Smooth muscle cell (in vitro differentiated cells): ENCODE data around the gene TMEM132C. TPM values are rescaled to one million over a fixed set of nuclear protein-coding genes. Genes with fewer than 3 reads are reported as not detected.

ENCODE experiments used
- DNase-seq: peaks from one replicate; lab custom pipeline; 2025; ENCODE audit not compliant: unreplicated experiment; lab: John Stamatoyannopoulos, UW
- H2AFZ ChIP-seq: fragments of 200-600 bp; sonication (generic); 2 replicates; pipeline ENCODE4 v1.6.0; 2016; ENCODE audit warnings: antibody characterized with exemption, low read depth, mild to moderate bottlenecking
- H3F3A ChIP-seq: fragments of 200-600 bp; sonication (generic); 2 replicates; pipeline ENCODE4 v1.6.0; 2017; ENCODE audit warnings: antibody characterized with exemption, low read depth
- H3K27ac ChIP-seq: fragments of 200-600 bp; sonication (generic); 2 replicates; pipeline ENCODE4 v1.5.1; 2016; ENCODE audit warnings: low read depth, mild to moderate bottlenecking
- H3K27me3 ChIP-seq: fragments of 200-600 bp; sonication (generic); 2 replicates; pipeline ENCODE4 v1.6.1; 2016; ENCODE audit warnings: low read depth, mild to moderate bottlenecking
- H3K36me3 ChIP-seq: fragments of 200-600 bp; sonication (generic); 2 replicates; pipeline ENCODE4 v1.5.1; 2016; ENCODE audit warnings: low read depth
- H3K4me1 ChIP-seq: fragments of 200-600 bp; sonication (generic); 2 replicates; pipeline ENCODE4 v1.5.1; 2016; ENCODE audit warnings: low read depth
- H3K4me2 ChIP-seq: fragments of 200-600 bp; sonication (generic); 2 replicates; pipeline ENCODE4 v1.6.0; 2016; ENCODE audit warnings: mild to moderate bottlenecking
- H3K4me3 ChIP-seq: fragments of 200-600 bp; sonication (generic); 2 replicates; pipeline ENCODE4 v1.5.1; 2016; ENCODE audit warnings: mild to moderate bottlenecking
- H3K79me2 ChIP-seq: fragments of 200-600 bp; sonication (generic); 2 replicates; pipeline ENCODE4 v1.6.0; 2016; ENCODE audit warnings: low read depth, mild to moderate bottlenecking
- H3K9ac ChIP-seq: fragments of 200-600 bp; sonication (generic); 2 replicates; pipeline ENCODE4 v1.6.0; 2016; ENCODE audit warnings: low read depth
- H3K9me3 ChIP-seq: fragments of 200-600 bp; sonication (generic); replicated peaks from 2 replicates; pipeline ENCODE4 v1.5.1; 2016; ENCODE audit warnings: low read depth
- H4K20me1 ChIP-seq: fragments of 200-600 bp; sonication (generic); 2 replicates; pipeline ENCODE4 v1.6.0; 2016; ENCODE audit warnings: low read depth
- CTCF ChIP-seq: fragments of 200-600 bp; sonication (generic); IDR thresholded peaks from 2 replicates; pipeline ENCODE4 v1.5.1; 2017; ENCODE audit warnings: borderline replicate concordance, mild to moderate bottlenecking, antibody characterized with exemption; ENCODE audit not compliant: insufficient read depth, poor library complexity, severe bottlenecking
- WGBS: methylation state at CpG from one replicate; pipeline ENCODE4 v1.1.7; 2016; ENCODE audit warnings: low lambda C conversion rate; 5-methylcytosine and 5-hydroxymethylcytosine counted together
- polyA plus RNA-seq: library from polyadenylated mRNA; unstranded; fragments of >200 nt; fragmentation: Nextera tagmentation; extraction: Ambion mirVana; gene quantifications from 2 replicates; pipeline ENCODE4 v1.2.1, GENCODE V29; 2016
- total RNA-seq: library from RNA; depleted of rRNA; stranded (reverse); fragments of >200 nt; gene quantifications from 2 replicates; pipeline ENCODE4 v1.2.3, GENCODE V29; 2014

Gene TMEM132C
- total and polyA plus RNA-seq, 2 experiments from 2014 or later = 0.49 to 0.77 TPM

GRCh38 chr12:128261757-128262156, 5.2 kb upstream of the TMEM132C start:
- no peak for TF ChIP-seq CTCF
- DNase-seq = no peak
- no peaks in the 10 kb centered on the region for H3K36me3 ChIP-seq
- H3F3A ChIP-seq = no peaks in the 10 kb centered on the region
- peaks cover 19% of the 10 kb centered on the region for H3K27me3 ChIP-seq
- no peak overlapping the region for H3K4me3 ChIP-seq
- H4K20me1 ChIP-seq = no peaks in the 10 kb centered on the region
- H3K27ac ChIP-seq = no peak overlapping the region
- H3K9ac ChIP-seq = no peak overlapping the region
- H2AFZ ChIP-seq = no peak overlapping the region
- no peaks in the 10 kb centered on the region for H3K79me2 ChIP-seq
- peaks cover 7% of the 10 kb centered on the region for H3K9me3 ChIP-seq
- 96% methylated on average over 3 of the region's 3 CpGs for WGBS
- H3K4me1 ChIP-seq = no peaks in the 10 kb centered on the region
- H3K4me2 ChIP-seq = no peak overlapping the region

- Histone ChIP-seq H3K4me2 (no peak overlapping the region), H3K9me3 (peaks cover 7% of the 10 kb centered on the region), H3K27me3 (peaks cover 49% of the 10 kb centered on the region), H3K36me3 (no peaks in the 10 kb centered on the region), H3K4me3 (no peak overlapping the region), H3K4me1 (peaks cover 13% of the 10 kb centered on the region), H3K27ac (no peak overlapping the region), H3K79me2 (no peaks in the 10 kb centered on the region), H2AFZ (no peak overlapping the region), H3K9ac (no peak overlapping the region), H3F3A (no peaks in the 10 kb centered on the region), H4K20me1 (no peaks in the 10 kb centered on the region)
- 66% methylated on average over 7 of the region's 7 CpGs for WGBS
- no peak for TF ChIP-seq CTCF
- DNase-seq = no peak
Measured at GRCh38 chr12:128265566-128265965, 1.4 kb upstream of the TMEM132C start.

GRCh38 chr12:128266086-128266485, 884 bp upstream of the TMEM132C start:
- 27% methylated on average over 12 of the region's 12 CpGs for WGBS
- peaks cover 52% of the 10 kb centered on the region for H3K27me3 ChIP-seq

More at GRCh38 chr12:128266086-128266485, 884 bp upstream of the TMEM132C start:
- peaks cover 13% of the 10 kb centered on the region for H3K4me1 ChIP-seq
- H3K9me3 ChIP-seq = peaks cover 7% of the 10 kb centered on the region
- no peak for TF ChIP-seq CTCF
- H2AFZ ChIP-seq = no peak overlapping the region
- H3K79me2 ChIP-seq = no peaks in the 10 kb centered on the region
- H3K4me3 ChIP-seq = no peak overlapping the region
- H3K4me2 ChIP-seq = peak overlapping the region; percentile 83
- no peak overlapping the region for H3K27ac ChIP-seq
- H3K36me3 ChIP-seq = no peaks in the 10 kb centered on the region
- H4K20me1 ChIP-seq = no peaks in the 10 kb centered on the region
- H3F3A ChIP-seq = no peaks in the 10 kb centered on the region
- DNase-seq = no peak
- no peak overlapping the region for H3K9ac ChIP-seq
